BE2C (cell line): ENCODE results near the gene PRICKLE2.

Experiments
- DNase-seq: peaks from one replicate; pipeline ENCODE4 v3.0.0-alpha.2; 2020
- H3K27me3 ChIP-seq: fragments of 250-450 bp; sonication (Bioruptor Pico); 2 replicates; pipeline ENCODE4 v1.5.1; 2020; ENCODE audit warnings: mild to moderate bottlenecking
- H3K36me3 ChIP-seq: fragments of 250-450 bp; sonication (Bioruptor Pico); 2 replicates; pipeline ENCODE4 v1.5.1; 2020; ENCODE audit warnings: mild to moderate bottlenecking
- H3K4me1 ChIP-seq: fragments of 250-450 bp; sonication (Bioruptor Pico); 2 replicates; pipeline ENCODE4 v1.5.1; 2020
- H3K4me3 ChIP-seq: 2 replicates; pipeline ENCODE4 v1.5.1; 2011; ENCODE audit warnings: low read depth, low read length
- H3K9me3 ChIP-seq: fragments of 250-450 bp; sonication (Bioruptor Pico); 2 replicates; pipeline ENCODE4 v1.5.1; 2020
- CTCF ChIP-seq: IDR thresholded peaks from 2 replicates; pipeline ENCODE4 v1.5.1; 2012; ENCODE audit warnings: mild to moderate bottlenecking, low read depth, low read length

PRICKLE2 gene

GRCh38 chr3:64265646-64266045, 40.4 kb upstream of the PRICKLE2 start:
- Histone ChIP-seq H3K36me3 (no peaks in the 10 kb centered on the region), H3K4me1 (peaks cover 4% of the 10 kb centered on the region), H3K4me3 (no peak overlapping the region), H3K27me3 (no peaks in the 10 kb centered on the region), H3K9me3 (no peaks in the 10 kb centered on the region)
- DNase-seq: no peak
- TF ChIP-seq CTCF: no peak

- no peaks in the 10 kb centered on the region for H3K9me3 ChIP-seq
- no peaks in the 10 kb centered on the region for H3K36me3 ChIP-seq
- no peak overlapping the region for H3K4me3 ChIP-seq
- DNase-seq: no peak
- peaks cover 4% of the 10 kb centered on the region for H3K4me1 ChIP-seq
- TF ChIP-seq CTCF: no peak
- no peaks in the 10 kb centered on the region for H3K27me3 ChIP-seq
Measured at GRCh38 chr3:64264501-64265109, 39.3 kb upstream of the PRICKLE2 start.

GRCh38 chr3:64262574-64263114, 37.4 kb upstream of the PRICKLE2 start:
- no peak for TF ChIP-seq CTCF
- DNase-seq: no peak
- H3K4me3 ChIP-seq: no peak overlapping the region
- H3K27me3 ChIP-seq: no peaks in the 10 kb centered on the region
- H3K9me3 ChIP-seq: no peaks in the 10 kb centered on the region
- peaks cover 4% of the 10 kb centered on the region for H3K4me1 ChIP-seq
- H3K36me3 ChIP-seq: no peaks in the 10 kb centered on the region

GRCh38 chr3:64260431-64260830, 35.2 kb upstream of the PRICKLE2 start:
- DNase-seq: no peak
- Histone ChIP-seq H3K36me3 (no peaks in the 10 kb centered on the region), H3K4me1 (peaks cover 4% of the 10 kb centered on the region), H3K9me3 (no peaks in the 10 kb centered on the region), H3K27me3 (no peaks in the 10 kb centered on the region), H3K4me3 (no peak overlapping the region)
- no peak for TF ChIP-seq CTCF

- DNase-seq: no peak
- no peak for TF ChIP-seq CTCF
- no peaks in the 10 kb centered on the region for H3K36me3 ChIP-seq
Measured at GRCh38 chr3:64259636-64260035, 34.4 kb upstream of the PRICKLE2 start.

GRCh38 chr3:64257100-64257755, 32.0 kb upstream of the PRICKLE2 start:
- no peaks in the 10 kb centered on the region for H3K36me3 ChIP-seq
- H3K27me3 ChIP-seq: no peaks in the 10 kb centered on the region
- no peak for TF ChIP-seq CTCF
- no peak overlapping the region for H3K4me3 ChIP-seq
- no peaks in the 10 kb centered on the region for H3K9me3 ChIP-seq
- H3K4me1 ChIP-seq: no peaks in the 10 kb centered on the region
- DNase-seq: no peak

More at GRCh38 chr3:64259636-64260035, 34.4 kb upstream of the PRICKLE2 start:
- no peaks in the 10 kb centered on the region for H3K9me3 ChIP-seq
- H3K27me3 ChIP-seq: no peaks in the 10 kb centered on the region
- peaks cover 2% of the 10 kb centered on the region for H3K4me1 ChIP-seq
- H3K4me3 ChIP-seq: no peak overlapping the region
